HG02970 (cell line): Measurements from ENCODE around the gene ELAC2.
A peak's percentile ranks its signal among the peaks of the same experiment; 100 is the strongest.

Experiments
- ATAC-seq: cut with Tn5 transposase; IDR thresholded peaks from one replicate; pipeline ENCODE4 v1.9.1; 2021; ENCODE audit warnings: mild to moderate bottlenecking, moderate library complexity, moderate number of reproducible peaks; ENCODE audit not compliant: unreplicated experiment, low FRiP score

The ELAC2 gene

GRCh38 chr17:13017655-13018459, at the start of gene ELAC2:
TSS of gene ELAC2 (minus strand) at chr17:13018027. CDS start at chr17:13017947, 80 bp downstream.
- ATAC-seq: peak; percentile 99

GRCh38 chr17:13065032-13065431, 47.2 kb upstream of the ELAC2 start:
- no peak for ATAC-seq

DNA sequence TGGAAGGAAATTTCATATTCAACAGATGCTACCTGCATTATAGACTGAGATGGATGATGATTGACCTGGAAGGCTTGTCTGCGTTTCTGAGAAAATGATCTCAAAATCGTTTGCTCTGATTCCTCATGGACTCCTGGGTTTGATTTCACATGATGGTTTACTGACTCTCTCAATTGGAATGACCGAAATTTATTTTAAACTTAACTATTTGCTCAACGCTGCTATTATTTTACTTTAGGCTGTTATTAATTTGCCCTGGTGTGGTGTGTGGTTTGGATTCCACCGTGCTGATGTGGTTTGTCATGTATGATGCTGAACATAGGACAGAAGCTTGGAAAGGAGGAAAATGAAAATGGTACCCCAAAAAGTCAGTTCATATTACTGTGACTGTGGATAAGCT, 37.3 kb upstream of the ELAC2 start:
- no peak for ATAC-seq

GRCh38 chr17:13054666-13055065, 36.8 kb upstream of the ELAC2 start:
- ATAC-seq: no peak

GRCh38 chr17:13051915-13052314, 34.1 kb upstream of the ELAC2 start:
- no peak for ATAC-seq

DNA sequence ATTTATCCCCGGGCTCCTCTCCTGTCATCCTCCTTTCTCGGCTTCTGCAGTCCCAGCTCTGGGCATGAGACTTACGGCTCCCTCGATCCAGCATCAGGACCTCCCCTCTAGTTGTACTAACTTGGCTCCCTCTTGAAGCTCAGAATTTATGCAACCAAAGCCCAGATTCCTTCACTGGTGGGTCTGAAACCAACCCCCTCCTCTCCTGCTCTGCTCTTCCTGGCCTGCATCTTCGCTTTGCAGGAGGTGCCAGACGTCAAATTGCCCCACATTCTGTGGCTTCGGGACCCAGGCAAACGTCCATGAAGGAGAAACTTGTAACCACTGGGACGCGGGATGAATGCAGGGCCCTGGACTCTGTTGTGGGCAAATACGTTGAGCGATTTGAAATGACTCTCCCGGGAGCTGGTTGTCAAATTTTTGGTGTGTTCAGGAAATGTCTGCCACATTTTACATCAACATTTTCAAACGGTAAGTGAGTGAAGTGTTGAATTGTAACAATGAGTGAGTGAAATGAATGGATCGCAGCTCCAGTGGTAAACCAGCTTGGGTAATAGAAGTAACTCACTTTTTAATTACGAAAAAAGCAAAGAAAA, 29.3 kb upstream of the ELAC2 start:
- ATAC-seq: no peak

GRCh38 chr17:13046361-13046760, 28.5 kb upstream of the ELAC2 start:
- no peak for ATAC-seq

GRCh38 chr17:13044572-13045065, 26.8 kb upstream of the ELAC2 start:
- no peak for ATAC-seq

DNA sequence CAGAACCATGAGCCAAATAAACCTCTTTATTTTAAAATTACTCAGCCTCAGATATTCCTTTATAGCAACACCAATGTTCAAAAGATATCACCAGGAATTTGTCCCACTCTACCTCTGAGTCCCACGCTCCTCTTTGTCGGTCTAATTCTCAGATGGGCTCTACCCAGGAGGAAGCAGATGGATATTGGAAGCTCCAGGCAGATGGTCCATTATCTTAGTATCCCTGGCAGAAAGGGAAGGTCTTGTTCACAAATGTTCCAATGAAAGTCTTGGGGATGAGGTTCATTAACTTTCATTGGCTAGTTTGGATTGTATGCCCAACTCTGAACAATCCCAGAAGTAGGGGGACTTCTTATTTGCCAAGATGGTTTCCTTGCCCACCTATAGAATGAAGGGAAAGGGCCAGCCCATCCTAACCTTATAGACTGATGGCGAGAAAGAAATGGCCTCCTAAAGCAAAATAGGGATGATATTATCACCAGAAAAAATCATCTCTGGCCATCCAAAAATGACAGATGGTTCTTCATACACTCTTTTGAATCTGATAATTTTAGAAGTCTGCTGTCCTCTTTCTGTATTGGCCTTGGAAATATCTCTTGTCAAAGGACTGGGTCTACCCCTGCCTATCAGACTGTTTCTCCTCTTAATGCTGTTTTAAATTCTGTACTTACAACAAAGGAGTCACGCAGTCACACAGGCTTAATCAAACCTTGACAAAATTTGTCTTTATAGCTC, 21.3 kb upstream of the ELAC2 start:
- no peak for ATAC-seq

DNA sequence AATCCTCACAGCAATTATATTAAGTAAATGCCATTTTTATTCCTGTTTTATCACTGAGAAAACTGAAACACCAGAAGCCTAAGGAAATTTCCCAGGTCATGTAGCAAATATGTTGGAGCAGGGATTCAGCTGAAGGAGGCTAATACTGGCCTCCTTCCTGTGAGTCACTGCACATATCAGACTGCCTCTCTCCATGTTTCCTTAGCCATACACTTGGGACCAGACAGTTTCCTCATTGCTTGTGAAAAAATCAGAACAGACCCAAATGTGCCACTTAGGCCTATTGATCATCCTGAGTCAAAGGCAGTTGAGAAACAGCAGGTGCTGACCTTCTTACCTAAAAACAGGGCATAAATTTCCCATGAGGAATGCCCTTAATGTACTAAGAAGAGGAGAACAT, 18.9 kb upstream of the ELAC2 start:
- ATAC-seq: no peak

- no peak for ATAC-seq
Measured at GRCh38 chr17:13035420-13035819, 17.6 kb upstream of the ELAC2 start.

DNA sequence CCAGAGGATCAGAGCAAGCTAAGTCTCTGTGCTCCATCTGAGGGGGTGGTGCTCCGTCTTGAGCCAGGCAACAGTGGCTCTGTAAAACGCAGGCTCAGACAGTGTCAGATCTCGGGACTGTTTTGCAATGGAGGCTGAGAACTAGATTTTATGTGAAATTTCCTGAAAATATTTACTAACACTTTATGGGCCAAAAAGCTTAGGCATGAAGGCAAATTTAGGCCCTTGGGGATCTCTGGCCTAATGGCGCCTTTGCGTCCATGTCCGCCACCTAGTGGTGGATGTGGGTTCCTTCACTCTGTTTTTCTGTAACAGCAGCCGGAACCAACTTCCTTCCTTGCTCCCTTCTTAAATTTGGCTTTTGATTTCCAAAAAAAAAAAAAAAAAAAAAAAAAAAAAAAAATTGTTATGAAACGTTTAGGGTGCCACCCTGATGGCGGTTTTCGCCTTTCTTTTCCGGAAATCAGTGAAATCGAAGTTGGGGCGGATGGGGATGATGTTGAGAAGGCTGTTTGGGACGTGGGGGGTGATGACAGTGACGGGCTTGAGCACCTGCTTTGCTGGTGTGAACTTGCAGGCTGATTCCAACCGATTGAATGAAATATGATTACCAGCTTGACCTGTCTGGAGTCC, 14.0 kb upstream of the ELAC2 start:
- ATAC-seq: peak; percentile 75

GRCh38 chr17:13030459-13031300, 12.9 kb upstream of the ELAC2 start:
- ATAC-seq: no peak

GRCh38 chr17:13030056-13030455, 12.2 kb upstream of the ELAC2 start:
- ATAC-seq: no peak

DNA sequence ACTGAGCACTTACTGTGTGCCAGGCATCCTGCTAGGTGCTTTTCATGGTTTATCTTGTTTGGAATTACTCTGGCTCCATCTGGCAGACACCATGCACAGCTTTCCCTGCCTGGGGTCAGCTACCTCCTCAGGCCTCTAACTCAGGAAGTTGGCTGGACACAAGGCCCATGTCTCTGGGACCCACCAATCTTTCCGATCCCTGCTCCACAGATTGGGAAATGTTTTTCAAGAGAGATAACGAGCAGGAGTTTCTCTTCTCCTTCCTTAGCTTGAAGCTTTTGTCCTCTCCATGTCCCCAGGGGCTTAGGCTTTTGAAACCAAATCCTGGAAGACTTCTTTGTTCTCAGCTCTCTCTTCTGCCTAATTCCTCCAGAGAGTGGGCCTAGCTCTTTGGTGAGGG, 11.5 kb upstream of the ELAC2 start:
- ATAC-seq: no peak

DNA sequence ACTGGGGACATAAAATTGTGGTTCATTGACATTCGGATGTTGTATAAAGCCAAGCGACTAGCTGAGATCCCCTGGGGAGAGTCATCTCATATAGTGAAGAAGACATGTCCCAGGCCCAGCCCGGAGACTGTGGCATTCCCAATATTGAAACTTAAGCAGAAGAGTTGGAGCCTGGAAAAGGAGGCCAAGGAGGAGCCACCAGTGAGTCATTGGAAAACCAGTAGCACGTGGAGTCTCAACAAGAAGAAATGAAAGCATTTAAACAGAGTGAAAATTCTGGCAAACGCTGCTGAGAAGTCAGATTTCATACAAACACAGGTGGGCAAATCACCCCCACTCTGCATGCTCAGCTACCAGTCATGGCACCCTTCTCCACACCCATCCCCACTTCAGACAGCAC, 9.4 kb upstream of the ELAC2 start:
- no peak for ATAC-seq

DNA sequence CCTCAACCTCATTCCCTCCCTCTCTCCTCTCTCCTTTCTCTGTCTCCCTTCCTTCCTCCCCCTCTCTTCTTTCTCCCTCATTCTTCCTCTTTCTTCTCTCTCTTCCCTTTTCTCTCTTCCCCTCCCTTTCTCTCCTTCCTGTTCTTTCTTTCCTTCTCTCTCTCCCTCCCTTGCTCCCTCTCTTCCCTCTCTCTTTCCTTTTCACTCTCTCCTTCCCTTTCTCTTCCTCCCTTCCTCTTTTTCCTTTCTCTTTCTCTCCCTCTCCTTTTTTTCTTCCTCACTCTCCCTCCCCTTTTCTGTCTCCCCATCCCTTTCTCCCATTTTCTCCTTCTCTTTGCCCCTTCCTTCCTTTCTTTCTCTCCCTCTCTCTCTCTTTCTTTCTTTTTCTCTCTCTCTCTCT, 7.9 kb upstream of the ELAC2 start:
- no peak for ATAC-seq

GRCh38 chr17:13025258-13025627, 7.4 kb upstream of the ELAC2 start:
- no peak for ATAC-seq

GRCh38 chr17:13024526-13025257, 6.9 kb upstream of the ELAC2 start:
- peak; percentile 87 for ATAC-seq
